ENCODE measurements around the gene UBP1. TPM values are rescaled to one million over a fixed set of nuclear protein-coding genes. Genes with fewer than 3 reads are reported as not detected.
"Not testable (repeated sequence)": the region's sequence is repeated elsewhere in the genome, so short reads cannot be mapped to it uniquely, and the experiment has no call there.

UBP1 gene
- total and polyA plus RNA-seq, 4 donors = 6.8 to 36.9 (median 16.5) TPM

- TF ChIP-seq, protein P1, sequence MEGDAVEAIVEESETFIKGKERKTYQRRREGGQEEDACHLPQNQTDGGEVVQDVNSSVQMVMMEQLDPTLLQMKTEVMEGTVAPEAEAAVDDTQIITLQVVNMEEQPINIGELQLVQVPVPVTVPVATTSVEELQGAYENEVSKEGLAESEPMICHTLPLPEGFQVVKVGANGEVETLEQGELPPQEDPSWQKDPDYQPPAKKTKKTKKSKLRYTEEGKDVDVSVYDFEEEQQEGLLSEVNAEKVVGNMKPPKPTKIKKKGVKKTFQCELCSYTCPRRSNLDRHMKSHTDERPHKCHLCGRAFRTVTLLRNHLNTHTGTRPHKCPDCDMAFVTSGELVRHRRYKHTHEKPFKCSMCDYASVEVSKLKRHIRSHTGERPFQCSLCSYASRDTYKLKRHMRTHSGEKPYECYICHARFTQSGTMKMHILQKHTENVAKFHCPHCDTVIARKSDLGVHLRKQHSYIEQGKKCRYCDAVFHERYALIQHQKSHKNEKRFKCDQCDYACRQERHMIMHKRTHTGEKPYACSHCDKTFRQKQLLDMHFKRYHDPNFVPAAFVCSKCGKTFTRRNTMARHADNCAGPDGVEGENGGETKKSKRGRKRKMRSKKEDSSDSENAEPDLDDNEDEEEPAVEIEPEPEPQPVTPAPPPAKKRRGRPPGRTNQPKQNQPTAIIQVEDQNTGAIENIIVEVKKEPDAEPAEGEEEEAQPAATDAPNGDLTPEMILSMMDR (IDR thresholded peaks at IDR 0.05; ENCODE audit: low read depth, low read length, missing input control) = no peak
- TF ChIP-seq NR2F2 (IDR thresholded peaks at IDR 0.05) = no peak
- TF ChIP-seq FOXA2 (IDR thresholded peaks at IDR 0.05) = no peak
- TF ChIP-seq EGR1 (IDR thresholded peaks at IDR 0.05; ENCODE audit: low read depth in 2 of 2) = no peak
- no peak for TF ChIP-seq HNF4G (IDR thresholded peaks at IDR 0.05)
- TF ChIP-seq YY1 (IDR thresholded peaks at IDR 0.05) = no peak
- TF ChIP-seq, protein P2, sequence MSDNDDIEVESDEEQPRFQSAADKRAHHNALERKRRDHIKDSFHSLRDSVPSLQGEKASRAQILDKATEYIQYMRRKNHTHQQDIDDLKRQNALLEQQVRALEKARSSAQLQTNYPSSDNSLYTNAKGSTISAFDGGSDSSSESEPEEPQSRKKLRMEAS (IDR thresholded peaks at IDR 0.05) = no peak
- no peak for TF ChIP-seq RAD21 (IDR thresholded peaks at IDR 0.05)
- H3K4me3 ChIP-seq (ENCODE audit: low read depth in 1 of 3, low read length in 3 of 3) = no peak overlapping the region
These were observed 81.9 kb downstream of the UBP1 start for GRCh38 chr3:33358172-33358781.

DNA sequence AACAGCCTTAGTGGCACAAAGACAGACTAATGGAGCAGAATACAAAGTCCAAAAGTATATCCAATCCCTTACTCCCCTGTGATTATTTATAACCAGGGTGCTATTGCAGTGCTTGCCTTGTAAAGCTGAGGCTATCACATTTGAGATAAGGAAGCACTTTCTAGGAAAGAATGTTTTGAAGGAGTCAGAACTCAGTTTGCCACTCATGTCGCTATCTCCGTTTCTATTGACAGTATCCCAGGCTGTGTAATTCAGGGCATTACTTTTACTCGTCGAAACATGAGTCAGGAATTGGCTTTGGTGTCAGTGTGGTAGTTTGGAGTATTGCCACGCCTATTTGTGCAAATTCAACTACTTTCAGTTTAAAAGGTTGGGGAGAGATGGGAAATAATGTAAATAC, 84.6 kb downstream of the UBP1 start:
- H3K4me1 ChIP-seq (ENCODE audit: control insufficient read depth in 4 of 4, insufficient read depth in 4 of 4, low read length in 3 of 4) = no peaks in the 10 kb centered on the region
- 19% methylated on average over 5 of the region's 5 CpGs for WGBS
- H3K4me3 ChIP-seq (ENCODE audit: low read depth in 1 of 3, low read length in 3 of 3) = no peak overlapping the region

More at GRCh38 chr3:33358172-33358781, 81.9 kb downstream of the UBP1 start:
- no peak overlapping the region for H3K9ac ChIP-seq (ENCODE audit: low read depth in 1 of 2, low read length in 2 of 2)
- H3K36me3 ChIP-seq (ENCODE audit: control insufficient read depth in 4 of 4, insufficient read depth in 3 of 4, low read depth in 1 of 4, low read length in 3 of 4) = no peaks in the 10 kb centered on the region
- no peaks in the 10 kb centered on the region for H3K9me3 ChIP-seq (ENCODE audit: control insufficient read depth in 4 of 4, low read length in 3 of 4)
- DNase-seq (ENCODE audit: low spot score) = no peak
- 63% methylated on average over 4 of the region's 4 CpGs for WGBS
- H3K4me1 ChIP-seq (ENCODE audit: control insufficient read depth in 4 of 4, insufficient read depth in 4 of 4, low read length in 3 of 4) = no peaks in the 10 kb centered on the region
- H3K27ac ChIP-seq (ENCODE audit: low read depth in 1 of 2, low read length in 2 of 2) = no peak overlapping the region
- H3K27me3 ChIP-seq (ENCODE audit: control insufficient read depth in 4 of 4, insufficient read depth in 4 of 4, low read length in 3 of 4) = no peaks in the 10 kb centered on the region

DNA sequence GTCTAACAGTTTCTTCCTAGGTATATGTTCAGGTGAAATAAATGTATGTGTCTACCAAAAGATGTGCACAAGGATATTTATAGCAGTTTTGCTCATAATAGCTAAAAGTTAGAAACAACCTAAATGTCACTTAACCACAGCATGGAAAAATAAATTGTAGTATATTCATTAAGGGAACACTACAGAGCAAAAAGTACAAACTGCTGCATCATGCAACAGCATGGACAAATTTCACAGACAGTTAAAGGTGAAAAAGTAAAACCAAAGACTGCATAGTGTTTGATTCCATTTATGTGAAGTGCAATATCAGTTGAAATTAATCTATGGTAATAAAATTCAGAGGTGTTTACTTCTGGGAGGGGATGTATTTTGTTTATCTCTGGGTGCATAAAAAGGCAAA, 100.4 kb downstream of the UBP1 start:
- no peak overlapping the region for H3K9ac ChIP-seq (ENCODE audit: low read depth in 1 of 2, low read length in 2 of 2)
- no peaks in the 10 kb centered on the region for H3K36me3 ChIP-seq (ENCODE audit: control insufficient read depth in 4 of 4, insufficient read depth in 3 of 4, low read depth in 1 of 4, low read length in 3 of 4)
- no peaks in the 10 kb centered on the region for H3K27me3 ChIP-seq (ENCODE audit: control insufficient read depth in 4 of 4, insufficient read depth in 4 of 4, low read length in 3 of 4)
- H3K9me3 ChIP-seq (ENCODE audit: control insufficient read depth in 4 of 4, low read length in 3 of 4) = peaks cover 0 to 2% (median under 1%) of the 10 kb centered on the region in 4 donors
- TF ChIP-seq FOXA2 (IDR thresholded peaks at IDR 0.05) (no peak), RXRA (IDR thresholded peaks at IDR 0.05) (no peak), NR2F2 (IDR thresholded peaks at IDR 0.05) (no peak), HNF4A (conservative IDR thresholded peaks at IDR 0.05) (no peak), RAD21 (IDR thresholded peaks at IDR 0.05) (no peak), SP1 (IDR thresholded peaks at IDR 0.05) (no peak), GABPA (IDR thresholded peaks at IDR 0.05 in 1 of 2, conservative IDR thresholded peaks at IDR 0.05 in 1 of 2) (no peak), HNF4G (IDR thresholded peaks at IDR 0.05) (no peak), YY1 (IDR thresholded peaks at IDR 0.05) (no peak), EGR1 (IDR thresholded peaks at IDR 0.05; ENCODE audit: low read depth in 2 of 2) (no peak), FOXA1 (IDR thresholded peaks at IDR 0.05) (no peak)
- TF ChIP-seq, protein P1 (IDR thresholded peaks at IDR 0.05; ENCODE audit: low read depth, low read length, missing input control) = no peak
- TF ChIP-seq, protein P3, sequence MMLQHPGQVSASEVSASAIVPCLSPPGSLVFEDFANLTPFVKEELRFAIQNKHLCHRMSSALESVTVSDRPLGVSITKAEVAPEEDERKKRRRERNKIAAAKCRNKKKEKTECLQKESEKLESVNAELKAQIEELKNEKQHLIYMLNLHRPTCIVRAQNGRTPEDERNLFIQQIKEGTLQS (IDR thresholded peaks at IDR 0.05) = no peak
- TF ChIP-seq, protein P2 (IDR thresholded peaks at IDR 0.05) = no peak
- TF ChIP-seq, protein P4, sequence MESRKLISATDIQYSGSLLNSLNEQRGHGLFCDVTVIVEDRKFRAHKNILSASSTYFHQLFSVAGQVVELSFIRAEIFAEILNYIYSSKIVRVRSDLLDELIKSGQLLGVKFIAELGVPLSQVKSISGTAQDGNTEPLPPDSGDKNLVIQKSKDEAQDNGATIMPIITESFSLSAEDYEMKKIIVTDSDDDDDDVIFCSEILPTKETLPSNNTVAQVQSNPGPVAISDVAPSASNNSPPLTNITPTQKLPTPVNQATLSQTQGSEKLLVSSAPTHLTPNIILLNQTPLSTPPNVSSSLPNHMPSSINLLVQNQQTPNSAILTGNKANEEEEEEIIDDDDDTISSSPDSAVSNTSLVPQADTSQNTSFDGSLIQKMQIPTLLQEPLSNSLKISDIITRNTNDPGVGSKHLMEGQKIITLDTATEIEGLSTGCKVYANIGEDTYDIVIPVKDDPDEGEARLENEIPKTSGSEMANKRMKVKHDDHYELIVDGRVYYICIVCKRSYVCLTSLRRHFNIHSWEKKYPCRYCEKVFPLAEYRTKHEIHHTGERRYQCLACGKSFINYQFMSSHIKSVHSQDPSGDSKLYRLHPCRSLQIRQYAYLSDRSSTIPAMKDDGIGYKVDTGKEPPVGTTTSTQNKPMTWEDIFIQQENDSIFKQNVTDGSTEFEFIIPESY (IDR thresholded peaks at IDR 0.05) = no peak
- DNase-seq (ENCODE audit: low spot score) = no peak
- H3K4me3 ChIP-seq (ENCODE audit: low read depth in 1 of 3, low read length in 3 of 3) = no peak overlapping the region
- H3K27ac ChIP-seq (ENCODE audit: low read depth in 1 of 2, low read length in 2 of 2) = no peak overlapping the region
- H3K4me1 ChIP-seq (ENCODE audit: control insufficient read depth in 4 of 4, insufficient read depth in 4 of 4, low read length in 3 of 4) = no peaks in the 10 kb centered on the region

More for the DNA sequence above, 84.6 kb downstream of the UBP1 start:
- H3K36me3 ChIP-seq (ENCODE audit: control insufficient read depth in 4 of 4, insufficient read depth in 3 of 4, low read depth in 1 of 4, low read length in 3 of 4) = no peaks in the 10 kb centered on the region
- no peaks in the 10 kb centered on the region for H3K27me3 ChIP-seq (ENCODE audit: control insufficient read depth in 4 of 4, insufficient read depth in 4 of 4, low read length in 3 of 4)
- H3K9ac ChIP-seq (ENCODE audit: low read depth in 1 of 2, low read length in 2 of 2) = no peak overlapping the region
- H3K27ac ChIP-seq (ENCODE audit: low read depth in 1 of 2, low read length in 2 of 2) = no peak overlapping the region
- H3K9me3 ChIP-seq (ENCODE audit: control insufficient read depth in 4 of 4, low read length in 3 of 4) = no peaks in the 10 kb centered on the region
- no peak for DNase-seq (ENCODE audit: low spot score)
- TF ChIP-seq HNF4G (IDR thresholded peaks at IDR 0.05) (no peak), HNF4A (conservative IDR thresholded peaks at IDR 0.05) (peak; percentile 44 to 58)

DNA sequence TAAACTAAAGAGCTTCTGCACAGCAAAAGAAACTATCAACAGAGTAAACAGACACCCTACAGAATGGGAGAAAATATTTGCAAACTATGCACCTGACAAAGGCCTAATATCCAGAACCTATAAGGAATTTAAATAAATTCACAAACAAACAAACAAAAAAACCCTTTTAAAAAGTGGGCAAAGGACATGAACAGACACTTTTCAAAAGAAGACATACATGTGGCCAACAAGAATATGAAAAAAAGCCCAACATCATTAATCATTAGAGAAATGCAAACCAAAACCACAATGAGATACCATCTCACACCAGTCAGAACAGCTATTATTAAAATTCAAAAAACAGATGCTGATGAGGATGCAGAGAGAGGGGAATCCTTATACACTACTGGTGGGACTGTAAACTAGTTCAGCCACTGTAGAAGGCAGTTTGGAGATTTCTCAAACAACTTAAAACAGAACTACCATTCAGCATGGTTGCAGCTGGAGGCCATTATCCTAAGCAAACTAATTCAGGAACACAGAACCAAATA, 101.2 kb downstream of the UBP1 start:
- H3K27me3 ChIP-seq (ENCODE audit: control insufficient read depth in 4 of 4, insufficient read depth in 4 of 4, low read length in 3 of 4); H3K4me3 ChIP-seq (ENCODE audit: low read depth in 1 of 3, low read length in 3 of 3); DNase-seq (ENCODE audit: low spot score); H3K36me3 ChIP-seq (ENCODE audit: control insufficient read depth in 4 of 4, insufficient read depth in 3 of 4, low read depth in 1 of 4, low read length in 3 of 4); H3K9ac ChIP-seq (ENCODE audit: low read depth in 1 of 2, low read length in 2 of 2); H3K27ac ChIP-seq (ENCODE audit: low read depth in 1 of 2, low read length in 2 of 2); H3K9me3 ChIP-seq (ENCODE audit: control insufficient read depth in 4 of 4, low read length in 3 of 4); H3K4me1 ChIP-seq (ENCODE audit: control insufficient read depth in 4 of 4, insufficient read depth in 4 of 4, low read length in 3 of 4): not testable (repeated sequence)

Data from liver (tissue), 9 donors.